Nephron progenitor cell (in vitro differentiated cells): ENCODE measurements around the gene HMG20A.
A peak's percentile ranks its signal among the peaks of the same experiment; 100 is the strongest.

ENCODE experiments used
- DNase-seq: peaks from one replicate; pipeline ENCODE4 v3.0.0; 2021
- H3K27ac Mint-ChIP-seq: 2 replicates; pipeline ENCODE4 v1.8.0; 2021; ENCODE audit warnings: mild to moderate bottlenecking, moderate library complexity, mixed read lengths
- H3K27me3 Mint-ChIP-seq: 2 replicates; pipeline ENCODE4 v1.8.0; 2021; ENCODE audit warnings: mild to moderate bottlenecking, low read depth, mixed read lengths; ENCODE audit not compliant: poor library complexity
- H3K36me3 Mint-ChIP-seq: 2 replicates; pipeline ENCODE4 v1.8.0; 2021; ENCODE audit warnings: low read depth, mixed read lengths
- H3K4me1 Mint-ChIP-seq: 2 replicates; pipeline ENCODE4 v1.8.0; 2021; ENCODE audit warnings: mixed read lengths
- H3K4me3 Mint-ChIP-seq: 2 replicates; pipeline ENCODE4 v1.8.0; 2021; ENCODE audit warnings: mild to moderate bottlenecking, moderate library complexity, mixed read lengths
- H3K9me3 Mint-ChIP-seq: 2 replicates; pipeline ENCODE4 v1.8.0; 2021; ENCODE audit warnings: mild to moderate bottlenecking, moderate library complexity, mixed read lengths
- TF ChIP-seq, protein P1 (sequence below): fragments of 200-600 bp; sonication (generic); IDR thresholded peaks from 2 replicates; pipeline ENCODE4 v1.5.0; 2021; ENCODE audit warnings: antibody characterized with exemption

The HMG20A gene

DNA sequence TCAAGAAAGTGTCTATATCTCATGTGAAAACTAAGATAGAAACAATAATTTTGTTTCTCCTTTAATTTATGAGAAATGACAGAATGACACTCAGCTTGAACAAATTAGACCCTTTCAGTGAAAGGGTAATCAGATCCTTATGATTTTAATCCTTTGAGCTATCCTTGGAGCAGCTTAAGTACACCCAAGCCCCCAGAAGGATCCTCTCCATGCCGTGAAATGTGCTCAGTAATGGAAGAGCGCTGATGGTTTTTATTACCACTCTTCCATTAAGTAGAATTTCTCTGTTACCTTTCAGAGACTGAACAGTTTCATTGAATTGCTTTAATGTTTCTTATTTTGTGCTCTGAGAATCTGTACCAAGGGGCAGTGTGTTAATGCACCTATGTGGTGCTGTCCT, 54.3 kb downstream of the HMG20A start:
- no peak for DNase-seq
- Mint-ChIP-seq H3K36me3 (peaks cover 67% of the 10 kb centered on the region), H3K27ac (no peak overlapping the region), H3K27me3 (no peaks in the 10 kb centered on the region), H3K4me3 (no peak overlapping the region), H3K4me1 (peaks cover 9% of the 10 kb centered on the region), H3K9me3 (no peaks in the 10 kb centered on the region)
- TF ChIP-seq, protein P1, sequence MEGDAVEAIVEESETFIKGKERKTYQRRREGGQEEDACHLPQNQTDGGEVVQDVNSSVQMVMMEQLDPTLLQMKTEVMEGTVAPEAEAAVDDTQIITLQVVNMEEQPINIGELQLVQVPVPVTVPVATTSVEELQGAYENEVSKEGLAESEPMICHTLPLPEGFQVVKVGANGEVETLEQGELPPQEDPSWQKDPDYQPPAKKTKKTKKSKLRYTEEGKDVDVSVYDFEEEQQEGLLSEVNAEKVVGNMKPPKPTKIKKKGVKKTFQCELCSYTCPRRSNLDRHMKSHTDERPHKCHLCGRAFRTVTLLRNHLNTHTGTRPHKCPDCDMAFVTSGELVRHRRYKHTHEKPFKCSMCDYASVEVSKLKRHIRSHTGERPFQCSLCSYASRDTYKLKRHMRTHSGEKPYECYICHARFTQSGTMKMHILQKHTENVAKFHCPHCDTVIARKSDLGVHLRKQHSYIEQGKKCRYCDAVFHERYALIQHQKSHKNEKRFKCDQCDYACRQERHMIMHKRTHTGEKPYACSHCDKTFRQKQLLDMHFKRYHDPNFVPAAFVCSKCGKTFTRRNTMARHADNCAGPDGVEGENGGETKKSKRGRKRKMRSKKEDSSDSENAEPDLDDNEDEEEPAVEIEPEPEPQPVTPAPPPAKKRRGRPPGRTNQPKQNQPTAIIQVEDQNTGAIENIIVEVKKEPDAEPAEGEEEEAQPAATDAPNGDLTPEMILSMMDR, result no peak

DNA sequence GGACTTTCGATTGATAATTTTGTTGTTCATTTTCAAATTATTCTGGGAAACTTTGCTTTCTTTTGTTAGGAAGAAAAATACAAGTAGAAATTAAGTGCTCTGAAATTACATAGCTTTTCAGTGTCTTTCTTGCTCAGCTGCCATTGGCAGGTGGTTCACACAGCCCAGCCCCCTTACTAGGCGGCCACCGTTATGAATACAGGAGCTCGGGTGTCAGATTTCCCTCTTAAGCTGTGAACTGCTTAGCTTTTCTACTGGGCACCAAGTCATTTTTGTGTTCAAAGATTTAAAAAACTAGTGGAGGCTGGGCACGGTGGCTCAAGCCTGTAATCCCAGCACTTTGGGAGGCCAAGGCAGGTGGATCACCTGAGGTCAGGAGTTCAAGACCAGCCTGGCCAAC, 55.2 kb downstream of the HMG20A start:
- H3K4me3 Mint-ChIP-seq, result no peak overlapping the region

DNA sequence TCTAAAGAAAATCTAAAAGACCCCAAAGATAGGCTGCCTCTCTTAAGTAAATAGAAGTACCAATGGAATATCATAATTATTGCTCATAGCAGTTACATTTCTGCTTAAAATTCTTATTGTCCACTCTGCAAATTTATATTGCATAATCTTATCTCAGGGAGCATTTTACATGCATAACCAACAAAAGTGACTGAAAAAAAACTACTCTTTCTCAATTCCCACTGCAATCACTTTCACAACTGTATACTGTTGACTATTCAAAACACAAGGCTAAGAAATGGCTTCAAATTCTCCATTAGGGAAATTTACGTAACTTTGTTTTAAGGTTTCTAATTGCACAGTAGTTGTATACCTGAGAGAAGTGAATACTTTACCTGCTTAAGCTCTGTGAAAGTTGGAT, 56.3 kb downstream of the HMG20A start:
- Mint-ChIP-seq H3K4me3 (no peak overlapping the region), H3K9me3 (no peaks in the 10 kb centered on the region), H3K27ac (no peak overlapping the region), H3K36me3 (peaks cover 53% of the 10 kb centered on the region), H3K27me3 (no peaks in the 10 kb centered on the region), H3K4me1 (peaks cover 9% of the 10 kb centered on the region)
- DNase-seq, result no peak
- TF ChIP-seq, protein P1, result no peak

More for the DNA sequence above, 55.2 kb downstream of the HMG20A start:
- TF ChIP-seq, protein P1, result no peak
- Mint-ChIP-seq H3K9me3 (no peaks in the 10 kb centered on the region), H3K27ac (no peak overlapping the region), H3K4me1 (peaks cover 9% of the 10 kb centered on the region), H3K36me3 (peaks cover 59% of the 10 kb centered on the region), H3K27me3 (no peaks in the 10 kb centered on the region)
- peak; percentile 13 for DNase-seq

DNA sequence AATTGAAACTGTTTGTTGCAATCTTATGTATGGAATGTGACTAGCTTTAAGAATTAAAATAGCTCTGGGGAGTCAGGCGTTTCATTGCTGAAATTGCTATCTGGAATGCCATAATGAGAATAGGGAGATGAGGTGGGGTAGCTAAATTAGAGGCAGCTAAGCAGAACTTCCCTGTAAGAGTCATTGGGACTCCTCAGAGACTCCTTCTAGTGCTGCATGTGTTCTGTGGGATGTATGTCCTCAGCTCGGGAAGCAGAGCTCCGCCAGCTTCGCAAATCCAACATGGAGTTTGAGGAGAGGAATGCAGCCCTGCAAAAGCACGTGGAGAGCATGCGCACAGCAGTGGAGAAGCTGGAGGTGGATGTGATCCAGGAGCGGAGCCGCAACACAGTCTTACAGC, 57.4 kb downstream of the HMG20A start:
- no peak overlapping the region for H3K4me3 Mint-ChIP-seq
- peaks cover 9% of the 10 kb centered on the region for H3K4me1 Mint-ChIP-seq
- H3K27me3 Mint-ChIP-seq, result no peaks in the 10 kb centered on the region
- TF ChIP-seq, protein P1, result no peak
- no peak for DNase-seq
- peaks cover 50% of the 10 kb centered on the region for H3K36me3 Mint-ChIP-seq
- H3K27ac Mint-ChIP-seq, result peak overlapping the region; percentile 77
- H3K9me3 Mint-ChIP-seq, result no peaks in the 10 kb centered on the region

DNA sequence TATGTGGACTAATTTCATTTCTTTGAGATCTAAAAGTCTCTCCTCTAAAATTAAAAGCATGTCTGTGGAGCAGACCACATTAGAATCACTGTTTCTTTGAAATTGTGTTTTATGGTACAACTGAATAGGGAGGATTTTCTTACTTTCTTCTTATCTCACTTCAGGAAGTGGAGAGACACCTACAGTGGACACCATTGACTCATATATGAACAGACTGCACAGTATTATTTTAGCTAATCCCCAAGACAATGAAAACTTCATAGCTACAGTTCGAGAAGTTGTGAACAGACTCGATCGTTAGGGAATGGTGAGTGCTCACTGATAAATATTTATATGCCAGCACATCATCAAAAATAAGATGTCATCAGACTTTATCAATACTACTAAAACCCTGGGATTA, 58.3 kb downstream of the HMG20A start:
- H3K36me3 Mint-ChIP-seq, result peaks cover 60% of the 10 kb centered on the region
- no peak for DNase-seq
- H3K4me1 Mint-ChIP-seq, result peaks cover 9% of the 10 kb centered on the region
- TF ChIP-seq, protein P1, result no peak
- no peaks in the 10 kb centered on the region for H3K9me3 Mint-ChIP-seq
- H3K4me3 Mint-ChIP-seq, result no peak overlapping the region
- H3K27ac Mint-ChIP-seq, result no peak overlapping the region
- H3K27me3 Mint-ChIP-seq, result no peaks in the 10 kb centered on the region

DNA sequence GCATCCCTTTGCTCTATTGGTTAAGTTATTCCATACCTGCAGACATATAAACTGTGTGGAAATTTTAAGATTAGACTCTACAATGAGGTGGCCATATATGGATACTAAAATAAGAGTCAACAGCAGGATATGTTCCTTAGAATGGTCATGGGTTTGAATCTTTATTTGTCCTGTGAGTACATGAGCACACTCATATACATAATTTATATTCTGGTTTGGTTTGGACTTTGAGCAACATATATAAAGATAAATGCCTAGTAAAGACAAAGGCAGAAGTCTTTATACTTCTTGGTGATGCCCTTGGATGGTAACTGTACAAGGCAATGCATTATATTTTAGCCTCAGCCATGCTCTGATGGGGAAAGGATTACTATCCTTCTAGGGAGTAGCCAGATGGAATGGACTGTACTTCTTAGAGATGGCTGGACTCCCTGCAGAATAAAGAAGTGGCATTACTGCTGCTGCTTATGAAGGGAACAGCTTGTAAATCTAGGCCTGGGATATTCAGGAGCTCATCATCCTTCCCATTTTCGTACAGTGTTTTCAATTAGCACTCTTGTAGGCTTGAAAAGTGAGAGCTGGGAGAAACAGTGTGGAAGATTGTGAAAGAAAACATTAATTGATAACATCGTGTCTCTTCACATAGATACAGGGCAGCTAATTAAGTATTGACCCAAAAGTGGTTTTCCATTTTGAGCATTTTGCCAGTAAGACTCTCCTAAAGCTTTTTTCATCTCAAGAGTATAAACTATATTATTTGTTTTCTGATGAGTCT, 60.4 kb downstream of the HMG20A start:
- DNase-seq, result no peak
- Mint-ChIP-seq H3K27me3 (no peaks in the 10 kb centered on the region), H3K27ac (no peak overlapping the region), H3K4me3 (no peak overlapping the region), H3K36me3 (peaks cover 73% of the 10 kb centered on the region), H3K4me1 (no peaks in the 10 kb centered on the region), H3K9me3 (no peaks in the 10 kb centered on the region)
- TF ChIP-seq, protein P1, result no peak
